CD4-positive, alpha-beta memory T cell (primary cell): Measurements from ENCODE around the gene HPS1. TPM values are rescaled to one million over a fixed set of nuclear protein-coding genes. Genes with fewer than 3 reads are reported as not detected.

Experiments
- CTCF ChIA-PET: fragments of 350-600 bp; sonication (Branson Sonifier 250); formaldehyde crosslinking; loops from one replicate; lab custom pipeline; 2021; ENCODE audit warnings: inconsistent platforms; ENCODE audit not compliant: partially characterized antibody; lab: Charles Lee
- POLR2A ChIA-PET: fragments of 350-600 bp; sonication (Branson Sonifier 250); formaldehyde crosslinking; loops from one replicate; lab custom pipeline; 2021; ENCODE audit not compliant: partially characterized antibody; lab: Charles Lee
- DNase-seq, 5 donors: peaks; one replicate each; pipeline versions ENCODE4 v3.0.0 to v3.0.0-alpha.2; 2020 to 2022; ENCODE audit warnings: mixed read lengths in 1 of 5
- H3K27ac ChIP-seq: one replicate; pipeline ENCODE4 v1.7.0; 2013; ENCODE audit warnings: low read depth, low read length
- H3K27me3 ChIP-seq: 2 replicates; pipeline ENCODE4 v1.7.0; 2013; ENCODE audit warnings: mild to moderate bottlenecking, low read length, moderate library complexity; ENCODE audit not compliant: insufficient read depth
- H3K36me3 ChIP-seq: 2 replicates; pipeline ENCODE4 v1.7.0; 2013; ENCODE audit warnings: mild to moderate bottlenecking, low read length, moderate library complexity; ENCODE audit not compliant: insufficient read depth
- H3K4me1 ChIP-seq: 2 replicates; pipeline ENCODE4 v1.7.0; 2013; ENCODE audit warnings: mild to moderate bottlenecking, low read length, moderate library complexity; ENCODE audit not compliant: insufficient read depth
- H3K4me3 ChIP-seq, 2 donors: one replicate each; pipeline ENCODE4 v1.7.0; 2013; ENCODE audit warnings: low read length in 2 of 2, mild to moderate bottlenecking in 1 of 2
- H3K9me3 ChIP-seq, 2 donors: one replicate each; pipeline ENCODE4 v1.7.0; 2013; ENCODE audit warnings: low read length in 2 of 2, control low read depth in 1 of 2; ENCODE audit not compliant: control insufficient read depth in 1 of 2
- H3K27ac Mint-ChIP-seq, 7 donors: one replicate each; pipeline ENCODE4 v1.8.0; 2020 to 2021; ENCODE audit warnings: mixed read lengths in 7 of 7, mild to moderate bottlenecking in 6 of 7, inconsistent platforms in 3 of 7, moderate library complexity in 3 of 7
- H3K27me3 Mint-ChIP-seq, 2 donors: one replicate each; pipeline ENCODE4 v1.8.0; 2020 to 2021; ENCODE audit warnings: mixed read lengths in 2 of 2
- H3K36me3 Mint-ChIP-seq, 2 donors: one replicate each; pipeline ENCODE4 v1.8.0; 2020 to 2021; ENCODE audit warnings: mixed read lengths in 2 of 2, inconsistent platforms in 1 of 2, mild to moderate bottlenecking in 1 of 2
- H3K4me1 Mint-ChIP-seq, 4 donors: one replicate each; pipeline ENCODE4 v1.8.0; 2020 to 2021; ENCODE audit warnings: mixed read lengths in 4 of 4, mild to moderate bottlenecking in 1 of 4
- H3K4me3 Mint-ChIP-seq, 8 donors: one replicate each; pipeline ENCODE4 v1.8.0; 2020 to 2021; ENCODE audit warnings: mixed read lengths in 8 of 8, mild to moderate bottlenecking in 7 of 8, moderate library complexity in 6 of 8, inconsistent platforms in 3 of 8
- H3K9me3 Mint-ChIP-seq, 8 donors: one replicate each; pipeline ENCODE4 v1.8.0; 2020 to 2021; ENCODE audit warnings: mixed read lengths in 8 of 8, mild to moderate bottlenecking in 5 of 8, inconsistent platforms in 3 of 8, moderate library complexity in 1 of 8
- intact Hi-C: fragments of 100-400 bp; cut with micrococcal nuclease; formaldehyde crosslinking; loops from one replicate; pipeline ENCODE4 v1.15.1; 2023
- polyA plus RNA-seq, 2 donors: library from polyadenylated mRNA; unstranded; fragments of 300-500 nt; fragmentation: Illumina TruSeq; gene quantifications; one replicate each; pipeline ENCODE4 v1.2.3, GENCODE V29; 2021
- total RNA-seq, 2 experiments: library from RNA; stranded (reverse); gene quantifications; one replicate each; pipeline ENCODE4 v1.2.3, GENCODE V29; 2021

The HPS1 gene
- total and polyA plus RNA-seq, 4 experiments from 2014 or later, result 72.0 to 115 (median 91.3) TPM

GRCh38 chr10:98485959-98486358 lies 39.2 kb upstream of the HPS1 start:
- Mint-ChIP-seq H3K9me3 (peaks cover 0 to 5% (median 0%) of the 10 kb centered on the region in 8 donors), H3K27me3 (peaks cover 4 to 7% of the 10 kb centered on the region in 2 donors), H3K27ac (no peak overlapping the region), H3K4me1 (peaks cover 0 to 8% (median 4%) of the 10 kb centered on the region in 4 donors), H3K4me3 (no peak overlapping the region), H3K36me3 (no peaks in the 10 kb centered on the region)
- no peaks in the 10 kb centered on the region for H3K27me3 ChIP-seq
- intact Hi-C loops, result no loop called here
- no peak overlapping the region for H3K4me3 ChIP-seq
- DNase-seq, result no peak
- ChIA-PET CTCF (interaction anchor here (0.7 kb wide), 1 partner anchor 11 kb away, joined by 3 read pairs; no protein-coding TSS in a partner anchor), POLR2A (no interaction called here)
- H3K4me1 ChIP-seq, result peaks cover 5% of the 10 kb centered on the region
- H3K27ac ChIP-seq, result no peak overlapping the region
- H3K9me3 ChIP-seq, result no peaks in the 10 kb centered on the region
- no peaks in the 10 kb centered on the region for H3K36me3 ChIP-seq

- POLR2A ChIA-PET, result no interaction called here
- CTCF ChIA-PET, result no interaction called here
- Histone ChIP-seq H3K9me3 (no peaks in the 10 kb centered on the region), H3K4me1 (peaks cover 5% of the 10 kb centered on the region), H3K36me3 (no peaks in the 10 kb centered on the region), H3K4me3 (no peak overlapping the region), H3K27ac (no peak overlapping the region), H3K27me3 (no peaks in the 10 kb centered on the region)
- DNase-seq, result no peak
- Mint-ChIP-seq H3K4me3 (no peak overlapping the region), H3K36me3 (no peaks in the 10 kb centered on the region), H3K27ac (no peak overlapping the region), H3K4me1 (peaks cover 0 to 8% (median 4%) of the 10 kb centered on the region in 4 donors), H3K9me3 (peaks cover 0 to 5% (median 0%) of the 10 kb centered on the region in 8 donors), H3K27me3 (peaks cover 4 to 9% of the 10 kb centered on the region in 2 donors)
- intact Hi-C loops, result no loop called here
Measured at GRCh38 chr10:98483658-98484057, 36.9 kb upstream of the HPS1 start.

- Mint-ChIP-seq H3K4me1 (peaks cover 0 to 8% (median 4%) of the 10 kb centered on the region in 4 donors), H3K4me3 (no peak overlapping the region), H3K9me3 (peaks cover 0 to 5% (median 0%) of the 10 kb centered on the region in 8 donors), H3K27me3 (peaks cover 4 to 9% of the 10 kb centered on the region in 2 donors), H3K27ac (peak overlapping the region in 1 of 7 donors; percentile 19), H3K36me3 (no peaks in the 10 kb centered on the region)
- H3K36me3 ChIP-seq, result no peaks in the 10 kb centered on the region
- intact Hi-C loops, result no loop called here
- no peaks in the 10 kb centered on the region for H3K27me3 ChIP-seq
- H3K27ac ChIP-seq, result no peak overlapping the region
- H3K4me3 ChIP-seq, result no peak overlapping the region
- H3K4me1 ChIP-seq, result peaks cover 5% of the 10 kb centered on the region
- no peak for DNase-seq
- ChIA-PET POLR2A (interaction anchor here (1.5 kb wide), 1 partner anchor 14 kb away, joined by 3 read pairs; no protein-coding TSS in a partner anchor), CTCF (interaction anchor here (1.1 to 1.3 kb wide), 2 partner anchors 15 to 96 kb away, joined by 3 to 4 read pairs; no protein-coding TSS in a partner anchor)
- H3K9me3 ChIP-seq, result no peaks in the 10 kb centered on the region
Measured at GRCh38 chr10:98482096-98482495, 35.4 kb upstream of the HPS1 start.

- Histone ChIP-seq H3K27me3 (no peaks in the 10 kb centered on the region), H3K27ac (no peak overlapping the region), H3K36me3 (no peaks in the 10 kb centered on the region), H3K9me3 (no peaks in the 10 kb centered on the region), H3K4me3 (no peak overlapping the region), H3K4me1 (peaks cover 5% of the 10 kb centered on the region)
- POLR2A ChIA-PET, result interaction anchor here (1.5 kb wide), 1 partner anchor 13 kb away, joined by 3 read pairs; no protein-coding TSS in a partner anchor
- CTCF ChIA-PET, result interaction anchor here (1.3 kb wide), 1 partner anchor 14 kb away, joined by 4 read pairs; no protein-coding TSS in a partner anchor
- H3K4me1 Mint-ChIP-seq, result peaks cover 0 to 8% (median 4%) of the 10 kb centered on the region in 4 donors
- peak overlapping the region in 1 of 8 donors; percentile 5 for H3K4me3 Mint-ChIP-seq
- no peak for DNase-seq
- no peaks in the 10 kb centered on the region for H3K36me3 Mint-ChIP-seq
- H3K27me3 Mint-ChIP-seq, result peaks cover 3 to 9% of the 10 kb centered on the region in 2 donors
- peak overlapping the region in 2 of 7 donors; percentile 3 to 19 for H3K27ac Mint-ChIP-seq
- intact Hi-C loops, result no loop called here
- peaks cover 0 to 5% (median 0%) of the 10 kb centered on the region in 8 donors for H3K9me3 Mint-ChIP-seq
Measured at GRCh38 chr10:98481404-98481945, 34.7 kb upstream of the HPS1 start.

- Histone ChIP-seq H3K9me3 (no peaks in the 10 kb centered on the region), H3K27ac (no peak overlapping the region), H3K36me3 (no peaks in the 10 kb centered on the region), H3K4me1 (peaks cover 5% of the 10 kb centered on the region), H3K27me3 (no peaks in the 10 kb centered on the region), H3K4me3 (no peak overlapping the region)
- H3K27me3 Mint-ChIP-seq, result peaks cover 0 to 5% of the 10 kb centered on the region in 2 donors
- H3K27ac Mint-ChIP-seq, result peak overlapping the region in 1 of 7 donors; percentile 50
- ChIA-PET CTCF (interaction anchor here (3.1 kb wide), 1 partner anchor 11 kb away, joined by 12 read pairs; no protein-coding TSS in a partner anchor), POLR2A (no interaction called here)
- no peak for DNase-seq
- H3K9me3 Mint-ChIP-seq, result peaks cover 0 to 4% (median 0%) of the 10 kb centered on the region in 8 donors
- no peak overlapping the region for H3K4me3 Mint-ChIP-seq
- H3K4me1 Mint-ChIP-seq, result peaks cover 0 to 8% (median 5%) of the 10 kb centered on the region in 4 donors
- H3K36me3 Mint-ChIP-seq, result no peaks in the 10 kb centered on the region
- intact Hi-C loops, result no loop called here
Measured at GRCh38 chr10:98478430-98479222, 31.9 kb upstream of the HPS1 start.

- intact Hi-C loops, result no loop called here
- Mint-ChIP-seq H3K36me3 (no peaks in the 10 kb centered on the region), H3K9me3 (no peaks in the 10 kb centered on the region), H3K4me1 (peaks cover 0 to 8% (median 5%) of the 10 kb centered on the region in 4 donors), H3K27ac (no peak overlapping the region), H3K27me3 (peaks cover 0 to 5% of the 10 kb centered on the region in 2 donors), H3K4me3 (no peak overlapping the region)
- no peak for DNase-seq
- Histone ChIP-seq H3K27me3 (no peaks in the 10 kb centered on the region), H3K36me3 (no peaks in the 10 kb centered on the region), H3K9me3 (no peaks in the 10 kb centered on the region), H3K4me1 (peaks cover 5% of the 10 kb centered on the region), H3K4me3 (no peak overlapping the region), H3K27ac (no peak overlapping the region)
- ChIA-PET CTCF (interaction anchor here (3.1 kb wide), 1 partner anchor 10 kb away, joined by 12 read pairs; no protein-coding TSS in a partner anchor), POLR2A (no interaction called here)
Measured at GRCh38 chr10:98477861-98478260, 31.1 kb upstream of the HPS1 start.

- Mint-ChIP-seq H3K4me1 (peaks cover 0 to 3% (median 0%) of the 10 kb centered on the region in 4 donors), H3K9me3 (no peaks in the 10 kb centered on the region), H3K27me3 (peaks cover 1 to 7% of the 10 kb centered on the region in 2 donors), H3K36me3 (no peaks in the 10 kb centered on the region), H3K4me3 (no peak overlapping the region), H3K27ac (no peak overlapping the region)
- Histone ChIP-seq H3K27me3 (no peaks in the 10 kb centered on the region), H3K4me3 (no peak overlapping the region), H3K36me3 (no peaks in the 10 kb centered on the region), H3K27ac (no peak overlapping the region), H3K9me3 (no peaks in the 10 kb centered on the region), H3K4me1 (no peaks in the 10 kb centered on the region)
- ChIA-PET POLR2A (no interaction called here), CTCF (interaction anchor here (0.7 to 1.6 kb wide), 3 partner anchors 49 to 774 kb away, joined by 3 to 5 read pairs (median 4); no protein-coding TSS in a partner anchor)
- intact Hi-C loops, result no loop called here
- DNase-seq, result no peak
Measured at GRCh38 chr10:98474628-98475027, 27.9 kb upstream of the HPS1 start.
